WTC11 (cell line): ENCODE measurements around the gene RFTN1. TPM values are rescaled to one million over a fixed set of nuclear protein-coding genes. Genes with fewer than 3 reads are reported as not detected.

Source experiments
- ATAC-seq: fragments of 200-7000 bp; cut with Tn5 transposase; 2 replicates; pipeline ENCODE4 v1.10.0; 2021; ENCODE audit warnings: mild to moderate bottlenecking, moderate library complexity
- CTCF ChIA-PET: fragments of 300-600 bp; sonication (Branson Sonifier 250); formaldehyde crosslinking; loops from one replicate; lab custom pipeline; 2021; ENCODE audit warnings: antibody characterized with exemption; lab: Charles Lee
- POLR2A ChIA-PET: fragments of 350-600 bp; sonication (Branson Sonifier 250); formaldehyde crosslinking; loops from one replicate; lab custom pipeline; 2021; ENCODE audit warnings: antibody characterized with exemption; lab: Charles Lee
- DNase-seq: peaks from one replicate; pipeline ENCODE4 v3.0.0; 2021; ENCODE audit warnings: low spot score
- H3K27ac Mint-ChIP-seq: 2 replicates; pipeline ENCODE4 v1.8.0; 2021; ENCODE audit warnings: mixed read lengths
- H3K27me3 Mint-ChIP-seq: 2 replicates; pipeline ENCODE4 v1.8.0; 2021; ENCODE audit warnings: low read depth, mild to moderate bottlenecking, moderate library complexity, mixed read lengths
- H3K36me3 Mint-ChIP-seq: 2 replicates; pipeline ENCODE4 v1.8.0; 2021; ENCODE audit warnings: mixed read lengths
- H3K4me1 Mint-ChIP-seq: 2 replicates; pipeline ENCODE4 v1.8.0; 2022; ENCODE audit warnings: mixed read lengths
- H3K4me3 Mint-ChIP-seq: 2 replicates; pipeline ENCODE4 v1.8.0; 2021; ENCODE audit warnings: mild to moderate bottlenecking, moderate library complexity, mixed read lengths
- H3K9me3 Mint-ChIP-seq: 2 replicates; pipeline ENCODE4 v1.8.0; 2021; ENCODE audit warnings: mixed read lengths
- ATF3 ChIP-seq: sonication (generic); formaldehyde crosslinking; conservative IDR thresholded peaks from 2 replicates; pipeline ENCODE4 v1.8.1; 2022; ENCODE audit warnings: mild to moderate bottlenecking, missing genetic modification reagents
- ATF6 ChIP-seq: sonication (generic); formaldehyde crosslinking; IDR thresholded peaks from 2 replicates; pipeline ENCODE4 v1.8.1; 2023; ENCODE audit warnings: mild to moderate bottlenecking, missing genetic modification reagents
- CBFB ChIP-seq: sonication (generic); formaldehyde crosslinking; IDR thresholded peaks from 2 replicates; pipeline ENCODE4 v1.8.1; 2022; ENCODE audit warnings: mild to moderate bottlenecking, low read depth, missing genetic modification reagents
- FOXK1 ChIP-seq: sonication (generic); formaldehyde crosslinking; IDR thresholded peaks from 2 replicates; pipeline ENCODE4 v1.8.0; 2022; ENCODE audit warnings: mild to moderate bottlenecking, moderate library complexity, missing genetic modification reagents
- FOXP1 ChIP-seq: sonication (generic); formaldehyde crosslinking; IDR thresholded peaks from 2 replicates; pipeline ENCODE4 v1.8.0; 2022; ENCODE audit warnings: missing genetic modification reagents, mild to moderate bottlenecking, moderate library complexity, borderline replicate concordance
- GTF2I ChIP-seq: fragments of 250-450 bp; sonication (Bioruptor Pico); conservative IDR thresholded peaks from 2 replicates; pipeline ENCODE4 v1.4.0; 2021; ENCODE audit warnings: mild to moderate bottlenecking
- MXD4 ChIP-seq: fragments of 250-450 bp; sonication (Bioruptor Pico); IDR thresholded peaks from 2 replicates; pipeline ENCODE4 v1.8.0; 2021; ENCODE audit warnings: mild to moderate bottlenecking, moderate library complexity, borderline replicate concordance
- RORB ChIP-seq: fragments of 250-450 bp; sonication (Bioruptor Pico); IDR thresholded peaks from 2 replicates; pipeline ENCODE4 v1.9.0; 2021; ENCODE audit warnings: mild to moderate bottlenecking
- SMAD3 ChIP-seq: sonication (generic); formaldehyde crosslinking; IDR thresholded peaks from 2 replicates; pipeline ENCODE4 v1.8.0; 2022; ENCODE audit warnings: missing genetic modification reagents, mild to moderate bottlenecking, borderline replicate concordance
- USF1 ChIP-seq: sonication (generic); formaldehyde crosslinking; IDR thresholded peaks from 2 replicates; pipeline ENCODE4 v1.8.0; 2022; ENCODE audit warnings: mild to moderate bottlenecking, missing genetic modification reagents
- ZBTB43 ChIP-seq: sonication (generic); formaldehyde crosslinking; IDR thresholded peaks from 2 replicates; pipeline ENCODE4 v1.8.1; 2023; ENCODE audit warnings: mild to moderate bottlenecking, missing genetic modification reagents
- ZNF232 ChIP-seq: sonication (generic); formaldehyde crosslinking; IDR thresholded peaks from 2 replicates; pipeline ENCODE4 v1.8.0; 2022; ENCODE audit warnings: mild to moderate bottlenecking, missing genetic modification reagents
- ZNF416 ChIP-seq: fragments of 250-450 bp; sonication (Bioruptor Pico); IDR thresholded peaks from 2 replicates; pipeline ENCODE4 v1.9.0; 2021; ENCODE audit warnings: mild to moderate bottlenecking, inconsistent platforms
- ZNF425 ChIP-seq: fragments of 250-450 bp; sonication (Bioruptor Pico); conservative IDR thresholded peaks from 2 replicates; pipeline ENCODE4 v1.9.0; 2021; ENCODE audit warnings: mild to moderate bottlenecking
- ZNF512 ChIP-seq: sonication (generic); formaldehyde crosslinking; IDR thresholded peaks from 2 replicates; pipeline ENCODE4 v1.8.1; 2022; ENCODE audit warnings: missing genetic modification reagents, borderline replicate concordance
- total RNA-seq: library from RNA; stranded (reverse); gene quantifications from 3 replicates; pipeline ENCODE4 v1.2.3, GENCODE V29; 2021

The RFTN1 gene
- total RNA-seq, 1 experiment from 2014 or later, result 3.8 TPM

- TF ChIP-seq ATF3 (no peak), CBFB (CRISPR knock-in tag) (no peak), RORB (CRISPR knock-in tag) (no peak), ZNF416 (CRISPR knock-in tag) (no peak), MXD4 (no peak)
Measured at GRCh38 chr3:16514755-16515353, 1.4 kb upstream of the RFTN1 start (continued).

- H3K9me3 Mint-ChIP-seq, result peaks cover 4% of the 10 kb centered on the region
- TF ChIP-seq ZNF232 (no peak), ZNF512 (CRISPR knock-in tag) (no peak), ZNF416 (CRISPR knock-in tag) (no peak), ATF3 (no peak), USF1 (CRISPR knock-in tag) (no peak), SMAD3 (CRISPR knock-in tag) (no peak), ATF6 (CRISPR knock-in tag) (no peak), GTF2I (CRISPR knock-in tag) (no peak), FOXK1 (CRISPR knock-in tag) (no peak), ZNF425 (CRISPR knock-in tag) (no peak), FOXP1 (CRISPR knock-in tag) (no peak), ZBTB43 (CRISPR knock-in tag) (no peak), RORB (CRISPR knock-in tag) (no peak)
- POLR2A ChIA-PET, result no interaction called here
- peaks cover 61% of the 10 kb centered on the region for H3K27me3 Mint-ChIP-seq
- peak overlapping the region; percentile 69 for H3K4me3 Mint-ChIP-seq
- no peak for DNase-seq
- H3K27ac Mint-ChIP-seq, result no peak overlapping the region
- no peaks in the 10 kb centered on the region for H3K36me3 Mint-ChIP-seq
- H3K4me1 Mint-ChIP-seq, result peaks cover 31% of the 10 kb centered on the region
- ATAC-seq, result no peak
- CTCF ChIA-PET, result interaction anchor here (2.7 to 3.4 kb wide), 2 partner anchors 147 to 223 kb away, joined by 10 to 14 read pairs; no protein-coding TSS in a partner anchor
Measured at GRCh38 chr3:16514021-16514700, 662 bp upstream of the RFTN1 start.
